Measurements from ENCODE around the gene GMPPA.
A peak's percentile ranks its signal among the peaks of the same experiment; 100 is the strongest.

Gene GMPPA

DNA sequence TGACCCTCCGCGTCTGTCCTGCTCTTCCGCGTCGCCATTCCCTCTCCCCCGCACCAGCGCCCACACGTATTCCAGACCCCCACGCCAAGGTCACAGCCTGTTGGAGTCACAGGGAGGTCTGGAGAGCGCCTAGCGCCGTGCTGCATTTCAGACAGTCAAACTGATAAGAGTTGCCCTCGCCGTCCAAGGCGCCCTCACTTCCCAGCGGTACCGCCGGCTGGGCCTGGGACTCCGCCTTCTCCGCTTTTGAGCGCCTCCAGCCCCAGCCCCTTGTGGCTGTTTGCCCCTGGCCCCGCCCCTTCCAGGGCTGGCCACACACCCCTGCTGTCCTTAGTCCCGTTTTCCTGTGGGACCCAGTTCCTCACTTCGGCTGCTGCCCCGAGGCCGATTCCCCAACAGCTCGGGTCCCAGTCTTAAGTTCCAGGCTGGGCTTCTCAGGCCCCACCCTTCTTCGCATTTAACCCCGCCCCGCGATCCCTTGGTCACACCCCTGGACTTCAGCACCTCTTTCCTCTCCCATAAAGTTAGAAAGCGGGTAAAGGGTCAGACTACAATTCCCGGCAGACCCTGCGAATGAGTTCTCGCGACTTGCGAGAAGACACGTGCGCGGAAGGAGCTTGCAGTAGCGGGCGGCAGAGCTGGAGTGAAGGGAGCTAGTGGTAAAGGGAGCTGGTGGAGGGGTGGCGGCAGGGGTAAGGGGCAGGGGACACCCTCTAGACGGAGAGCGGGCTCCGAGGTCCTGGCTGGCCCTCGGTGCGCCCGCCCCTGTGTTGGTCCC is at the start of gene GMPPA:
Gene GMPPA, plus strand, starts transcription at position 612 of the 778 bp plus-strand sequence. CDS start 1,085 bp downstream, outside the sequence.
- TF ChIP-seq CTCF (IDR thresholded peaks at IDR 0.05; ENCODE audit: insufficient read depth, low read depth, low read length, missing control alignments), result no peak
- DNase-seq (ENCODE audit: low read depth), result peak; percentile 97

GRCh38 chr2:219449609-219450008 is 49.1 kb upstream of the GMPPA start:
- DNase-seq (ENCODE audit: low read depth), result no peak
- TF ChIP-seq CTCF (IDR thresholded peaks at IDR 0.05; ENCODE audit: insufficient read depth, low read depth, low read length, missing control alignments), result no peak
- H3K4me3 ChIP-seq (ENCODE audit: low read depth, low read length), result no peak overlapping the region

More for the DNA sequence above, at the start of gene GMPPA:
- peak within 1 kb of the TSS; percentile 69 for H3K4me3 ChIP-seq (ENCODE audit: low read depth, low read length)

DNA sequence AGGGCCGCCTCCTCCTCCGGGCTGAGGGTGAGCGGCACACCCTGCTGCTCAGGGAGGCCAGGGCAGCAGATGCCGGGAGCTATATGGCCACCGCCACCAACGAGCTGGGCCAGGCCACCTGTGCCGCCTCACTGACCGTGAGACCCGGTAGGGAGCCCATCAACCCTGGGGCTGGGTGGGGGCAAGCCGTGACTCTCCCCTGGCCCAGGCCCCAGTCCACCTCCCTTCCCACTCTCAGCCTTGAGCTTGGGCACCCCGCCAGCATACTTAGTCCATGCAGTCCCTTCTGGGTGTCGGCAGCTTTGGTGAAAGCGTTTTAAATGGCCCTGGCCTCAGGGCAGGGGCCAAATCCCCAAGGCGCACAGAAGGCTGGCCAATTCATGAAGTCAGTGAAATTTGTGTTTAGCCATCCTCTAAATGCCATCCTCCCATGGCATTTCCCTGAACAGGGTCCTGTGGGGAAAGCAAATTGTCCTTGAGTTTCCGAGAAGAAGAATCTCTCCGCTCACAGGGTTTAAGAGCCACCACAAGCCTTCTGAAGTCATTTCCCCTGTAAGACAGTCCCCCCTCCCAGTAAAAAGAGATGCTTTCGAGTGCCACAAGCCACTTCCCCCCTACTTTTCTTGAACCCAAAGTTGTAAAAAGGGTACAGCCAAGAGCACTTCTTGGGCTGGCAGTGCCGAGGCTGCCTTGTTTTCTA is 46.9 kb upstream of the GMPPA start:
- DNase-seq (ENCODE audit: low read depth), result no peak
- no peak for TF ChIP-seq CTCF (IDR thresholded peaks at IDR 0.05; ENCODE audit: insufficient read depth, low read depth, low read length, missing control alignments)
- no peak overlapping the region for H3K4me3 ChIP-seq (ENCODE audit: low read depth, low read length)

DNA sequence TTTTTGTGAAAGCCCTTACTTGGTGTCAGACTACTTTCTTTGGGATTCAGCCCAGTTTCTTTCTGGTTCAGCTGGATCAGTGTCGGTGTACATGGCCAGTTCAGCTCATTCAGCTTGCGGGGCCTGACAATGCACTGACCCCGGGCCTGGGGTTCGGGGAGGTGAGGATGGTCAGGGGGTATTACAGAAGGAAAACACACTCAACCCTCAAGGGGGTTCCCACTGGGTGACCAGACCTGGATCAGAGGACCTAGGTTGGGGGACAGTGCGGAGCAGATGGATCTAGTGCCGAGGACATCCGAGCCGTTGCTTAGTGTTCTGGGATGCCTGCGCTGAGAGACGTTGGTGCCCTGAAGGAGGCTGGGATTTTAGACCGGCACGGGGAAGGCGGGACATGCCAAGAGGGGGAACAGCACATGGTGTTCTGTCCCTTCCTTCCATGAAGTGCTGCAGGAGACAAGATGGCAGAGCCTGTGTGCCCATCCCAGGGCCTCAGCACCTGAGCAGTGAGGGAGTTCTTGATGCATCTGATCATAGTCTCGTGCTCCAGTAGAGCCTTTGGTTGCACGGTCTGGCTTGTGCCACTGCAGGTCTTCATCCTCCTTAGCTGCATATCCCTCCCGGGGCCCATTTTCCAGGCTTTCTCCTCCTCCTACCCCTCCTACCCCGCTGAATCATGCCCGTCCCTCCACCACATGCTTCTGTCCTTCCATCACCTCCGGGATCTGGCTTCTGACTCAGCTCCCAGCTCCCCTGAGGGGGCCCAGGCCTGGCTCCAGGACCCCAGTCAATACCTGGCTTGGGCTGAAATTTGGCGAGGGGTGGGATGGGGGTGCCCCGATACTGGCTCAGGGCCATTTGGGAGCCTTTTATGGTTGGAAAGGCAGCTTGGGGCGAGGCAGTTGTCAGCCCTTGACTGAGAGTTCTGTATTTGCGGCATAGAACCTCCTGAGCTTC is 46.1 kb upstream of the GMPPA start:
- H3K4me3 ChIP-seq (ENCODE audit: low read depth, low read length), result no peak overlapping the region
- no peak for DNase-seq (ENCODE audit: low read depth)
- TF ChIP-seq CTCF (IDR thresholded peaks at IDR 0.05; ENCODE audit: insufficient read depth, low read depth, low read length, missing control alignments), result no peak

DNA sequence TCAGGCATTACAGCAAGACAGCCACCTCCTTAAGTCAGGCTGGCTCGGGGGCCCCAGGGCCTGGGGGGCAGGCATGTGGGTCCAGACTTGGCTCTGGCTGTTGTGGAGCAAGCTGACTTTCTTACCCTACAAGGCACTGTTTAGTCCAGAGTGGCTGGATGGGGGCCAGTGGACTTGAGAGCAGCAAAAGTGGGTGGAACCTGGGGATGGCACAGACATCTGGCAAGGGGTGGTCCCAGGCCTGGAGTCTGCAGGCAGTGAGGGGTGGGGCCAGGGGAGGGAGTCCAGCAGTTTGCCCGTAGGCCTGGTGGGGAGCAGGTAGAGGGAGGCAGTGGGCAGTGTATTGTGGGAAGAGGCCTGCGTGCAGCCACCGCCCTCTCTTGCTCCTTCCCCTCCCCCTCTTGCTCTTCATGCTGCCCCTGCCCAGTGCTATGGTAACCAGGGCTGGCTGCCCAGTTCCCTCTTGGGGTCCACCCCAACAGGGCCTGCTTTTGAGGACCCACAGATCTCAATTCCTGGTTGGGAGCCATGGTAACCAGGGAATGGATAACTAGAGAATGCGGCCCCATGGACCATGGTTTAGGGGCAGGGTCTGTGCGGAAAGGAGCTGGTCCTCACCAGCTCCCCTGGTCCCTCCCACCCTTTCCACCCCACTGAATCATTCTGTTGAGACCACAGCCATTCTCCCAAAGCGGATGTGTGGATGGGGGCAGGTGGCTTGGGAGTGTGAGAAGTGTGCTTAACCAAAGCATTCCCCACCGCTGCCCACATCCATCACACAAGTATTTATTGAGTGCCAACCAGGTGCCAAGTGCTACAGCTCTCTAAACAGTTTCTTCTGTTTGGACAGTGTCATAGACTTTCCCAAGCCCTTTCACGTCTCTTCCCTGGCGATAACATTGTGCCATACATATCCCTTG is 44.8 kb upstream of the GMPPA start:
- DNase-seq (ENCODE audit: low read depth), result no peak
- TF ChIP-seq CTCF (IDR thresholded peaks at IDR 0.05; ENCODE audit: insufficient read depth, low read depth, low read length, missing control alignments), result no peak
- no peak overlapping the region for H3K4me3 ChIP-seq (ENCODE audit: low read depth, low read length)

DNA sequence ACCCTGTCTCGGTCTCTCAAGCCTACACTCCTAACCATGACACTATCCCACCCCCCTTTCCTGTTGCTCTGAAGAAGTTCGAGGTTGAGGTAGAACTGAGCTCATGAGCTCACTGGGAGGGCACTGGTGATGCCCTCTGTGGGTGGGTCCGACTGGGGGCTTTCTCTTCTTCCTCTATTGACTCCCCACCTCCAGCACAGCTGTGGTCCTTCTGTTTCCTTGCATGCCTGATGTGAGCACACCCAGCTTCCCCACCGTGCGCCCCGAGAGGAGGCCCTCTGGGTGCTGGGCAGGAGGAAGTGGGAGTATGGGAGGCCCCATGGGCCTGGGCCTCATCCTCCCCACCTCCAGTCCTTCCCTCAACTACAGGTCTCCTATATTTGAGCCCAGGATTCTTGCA is 43.1 kb upstream of the GMPPA start:
- H3K4me3 ChIP-seq (ENCODE audit: low read depth, low read length), result no peak overlapping the region
- DNase-seq (ENCODE audit: low read depth), result no peak
- no peak for TF ChIP-seq CTCF (IDR thresholded peaks at IDR 0.05; ENCODE audit: insufficient read depth, low read depth, low read length, missing control alignments)
